Nasal cavity respiratory epithelium epithelial cell of viscerocranial mucosa (primary cell): ENCODE results near the gene NEUROD2. TPM values are rescaled to one million over a fixed set of nuclear protein-coding genes. Genes with fewer than 3 reads are reported as not detected.

Experiments
- total RNA-seq: library from RNA; depleted of rRNA; stranded (reverse); fragments of >200 nt; gene quantifications from 2 replicates; pipeline ENCODE4 v1.2.3, GENCODE V29; 2014

NEUROD2 gene
- total RNA-seq: not detected in 2 replicates

GRCh38 chr17:39607851-39608130, at the start of gene NEUROD2:
TSS of gene NEUROD2 (minus strand) at chr17:39607920. CDS start at chr17:39606599, 1,321 bp downstream.

DNA sequence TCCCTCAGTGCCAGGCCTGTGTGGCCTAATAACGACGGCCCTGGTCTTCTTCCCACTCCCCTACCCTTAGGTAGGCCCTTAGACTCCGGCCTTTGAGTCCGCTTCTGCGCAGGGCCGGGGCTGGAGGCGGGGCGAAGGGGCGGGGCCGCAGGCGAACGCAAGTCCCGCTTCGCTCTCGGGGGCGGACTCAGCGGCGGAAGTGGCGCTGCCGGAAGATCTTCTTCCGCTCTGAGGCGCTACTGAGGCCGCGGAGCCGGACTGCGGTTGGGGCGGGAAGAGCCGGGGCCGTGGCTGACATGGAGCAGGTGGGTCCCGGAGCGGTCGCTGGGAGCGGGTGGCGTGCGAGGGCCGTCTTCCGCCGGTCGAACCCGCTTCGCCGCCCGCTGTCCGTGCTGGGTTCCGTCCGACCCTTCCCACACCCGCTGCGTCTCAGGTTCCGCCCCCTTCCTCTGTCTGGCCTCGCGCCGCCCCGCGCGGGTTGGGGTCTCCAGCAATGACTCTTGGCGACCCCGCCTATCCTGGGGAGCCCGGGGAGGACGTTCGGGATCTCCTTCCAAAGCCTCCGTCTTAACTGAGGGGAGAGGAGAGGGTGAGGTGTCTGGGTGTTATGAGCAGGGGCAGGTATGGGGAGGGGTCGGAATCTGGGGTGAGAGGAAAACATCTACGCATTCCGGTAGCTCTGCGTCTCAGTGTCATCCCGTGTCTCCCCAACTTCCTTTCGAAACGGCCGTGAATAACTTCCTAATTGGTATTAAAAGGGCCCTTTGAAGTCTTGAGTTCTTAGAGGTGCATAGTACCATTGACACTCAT, 29.4 kb upstream of the NEUROD2 start, which contains the start of gene STARD3:
TSS of gene STARD3 (plus strand) at position 218 of the 810 bp plus-strand sequence. CDS start 16,388 bp downstream, outside the sequence.

GRCh38 chr17:39626171-39627046, 18.7 kb upstream of the NEUROD2 start, which contains the start of gene PPP1R1B:
TSS of gene PPP1R1B (plus strand) at chr17:39626952. CDS start at chr17:39627393, 441 bp downstream.

Other genes starting within 250 kb of the NEUROD2 start
- 10.9 and 15.2 TPM in 2 replicates for gene FBXL20, start 206.3 kb downstream of the NEUROD2 start, total RNA-seq
- gene MED1, start 156.7 kb downstream of the NEUROD2 start, total RNA-seq: 27.0 and 33.2 TPM in 2 replicates
- 24.9 and 38.4 TPM in 2 replicates for gene CDK12, start 146.4 kb downstream of the NEUROD2 start, total RNA-seq
- gene PPP1R1B, start 19.0 kb upstream of the NEUROD2 start, total RNA-seq: under 0.01 TPM in 1 of 2 replicates, not detected in the other
- 25.3 and 34.2 TPM in 2 replicates for gene STARD3, start 29.2 kb upstream of the NEUROD2 start, total RNA-seq
- under 0.01 and 0.36 TPM in 2 replicates for gene TCAP, start 57.4 kb upstream of the NEUROD2 start, total RNA-seq
- not detected in 2 replicates for gene PNMT, start 60.5 kb upstream of the NEUROD2 start, total RNA-seq
- gene PGAP3, start 80.1 kb upstream of the NEUROD2 start, total RNA-seq: 8.2 and 12.0 TPM in 2 replicates
- gene ERBB2, start 92.1 kb upstream of the NEUROD2 start, total RNA-seq: 40.3 and 103 TPM in 2 replicates
- 16.6 and 21.9 TPM in 2 replicates for gene MIEN1, start 122.6 kb upstream of the NEUROD2 start, total RNA-seq
- gene GRB7, start 130.0 kb upstream of the NEUROD2 start, total RNA-seq: 11.3 and 12.0 TPM in 2 replicates